Activated CD8-positive, alpha-beta memory T cell treated with anti-CD3 and anti-CD28 coated beads, Interleukin-2, amount 10 ng/mL, durations not matched to agents 7 days and 5 days (primary cell): ENCODE measurements around the gene PDE5A. TPM values are rescaled to one million over a fixed set of nuclear protein-coding genes. Genes with fewer than 3 reads are reported as not detected.
"Not testable (repeated sequence)": the region's sequence is repeated elsewhere in the genome, so short reads cannot be mapped to it uniquely, and the experiment has no call there.

Experiments
- ATAC-seq: fragments of 150-1000 bp; cut with Tn5 transposase; one replicate; pipeline ENCODE4 v1.10.0; 2021; ENCODE audit warnings: moderate library complexity
- CTCF ChIA-PET: fragments of 350-600 bp; sonication (Branson Sonifier 250); formaldehyde crosslinking; loops from one replicate; lab custom pipeline; 2021; ENCODE audit warnings: antibody characterized with exemption; lab: Charles Lee
- DNase-seq: peaks from one replicate; pipeline ENCODE4 v3.0.0-alpha.2; 2020
- H3K27ac Mint-ChIP-seq: one replicate; pipeline ENCODE4 v1.8.0; 2021; ENCODE audit warnings: mild to moderate bottlenecking, mixed read lengths
- H3K27me3 Mint-ChIP-seq: one replicate; pipeline ENCODE4 v1.8.0; 2021; ENCODE audit warnings: mixed read lengths
- H3K36me3 Mint-ChIP-seq: one replicate; pipeline ENCODE4 v1.8.0; 2021; ENCODE audit warnings: mild to moderate bottlenecking, mixed read lengths
- H3K4me1 Mint-ChIP-seq: one replicate; pipeline ENCODE4 v1.8.0; 2021; ENCODE audit warnings: mixed read lengths
- H3K4me3 Mint-ChIP-seq: one replicate; pipeline ENCODE4 v1.8.0; 2021; ENCODE audit warnings: mild to moderate bottlenecking, moderate library complexity, mixed read lengths
- H3K9me3 Mint-ChIP-seq: one replicate; pipeline ENCODE4 v1.8.0; 2022; ENCODE audit warnings: low read depth, mixed read lengths
- total RNA-seq, 2 experiments: library from RNA; stranded (reverse); gene quantifications; one replicate each; pipeline ENCODE4 v1.2.3, GENCODE V29; 2021

The PDE5A gene
- total RNA-seq, 2 experiments from 2014 or later, result 0.18 TPM; not detected in 1

- Mint-ChIP-seq H3K27ac (no peak overlapping the region), H3K4me1 (peaks cover 7% of the 10 kb centered on the region), H3K27me3 (peaks cover 12% of the 10 kb centered on the region), H3K36me3 (peaks cover 2% of the 10 kb centered on the region), H3K9me3 (no peaks in the 10 kb centered on the region), H3K4me3 (no peak overlapping the region)
- CTCF ChIA-PET, result interaction anchor here (1.8 kb wide), 1 partner anchor 31 kb away, joined by 4 read pairs; the partner anchor contains the start of gene PDE5A
- DNase-seq (no peak), ATAC-seq (no peak)
Observed at GRCh38 chr4:119659576-119659975, 31.0 kb upstream of the PDE5A start.

GRCh38 chr4:119657111-119657611, 28.6 kb upstream of the PDE5A start:
- Mint-ChIP-seq H3K4me1 (no peaks in the 10 kb centered on the region), H3K9me3 (no peaks in the 10 kb centered on the region), H3K4me3 (no peak overlapping the region), H3K27me3 (peaks cover 14% of the 10 kb centered on the region), H3K36me3 (no peaks in the 10 kb centered on the region), H3K27ac (no peak overlapping the region)
- CTCF ChIA-PET, result no interaction called here
- DNase-seq (no peak), ATAC-seq (no peak)

- Mint-ChIP-seq H3K27me3 (peaks cover 13% of the 10 kb centered on the region), H3K27ac (no peak overlapping the region), H3K4me3 (no peak overlapping the region), H3K9me3 (no peaks in the 10 kb centered on the region), H3K4me1 (no peaks in the 10 kb centered on the region), H3K36me3 (no peaks in the 10 kb centered on the region)
- DNase-seq (no peak), ATAC-seq (no peak)
- CTCF ChIA-PET, result no interaction called here
Observed at GRCh38 chr4:119656342-119656741, 27.7 kb upstream of the PDE5A start.

DNA sequence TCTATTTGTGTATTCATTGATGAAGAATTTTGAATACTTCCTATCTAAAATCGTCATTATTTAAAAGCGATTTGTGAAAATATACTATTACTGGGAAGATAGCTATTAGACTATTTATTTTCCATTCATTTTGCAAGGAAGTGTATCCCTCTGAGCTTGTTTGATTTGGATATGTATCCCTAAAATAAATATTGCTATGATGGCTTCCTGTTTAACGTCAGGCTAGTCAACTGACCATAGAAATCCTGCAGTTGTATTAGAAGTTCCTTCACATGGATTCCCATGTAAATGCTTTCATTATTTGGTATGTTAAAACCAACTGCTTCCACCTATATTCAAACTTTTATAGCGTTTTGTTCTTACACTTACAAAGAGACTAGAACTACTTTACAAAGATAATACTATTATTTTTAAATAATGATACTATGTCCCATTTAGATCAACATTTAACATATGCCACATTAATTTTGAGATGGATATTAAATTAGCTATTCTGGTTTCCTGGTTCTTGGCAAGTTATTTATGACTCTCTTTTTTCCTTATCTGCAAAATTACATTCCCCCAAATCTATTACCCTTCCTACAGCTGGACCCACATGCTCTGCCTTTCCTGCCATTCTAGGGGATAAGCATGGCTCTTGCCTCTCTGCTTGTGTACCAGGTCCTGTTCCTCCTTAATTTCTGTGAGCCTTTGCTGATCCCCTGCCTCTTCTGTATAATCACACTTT, 26.7 kb upstream of the PDE5A start:
- H3K9me3 Mint-ChIP-seq, result no peaks in the 10 kb centered on the region
- no peaks in the 10 kb centered on the region for H3K4me1 Mint-ChIP-seq
- H3K27ac Mint-ChIP-seq, result no peak overlapping the region
- no peak overlapping the region for H3K4me3 Mint-ChIP-seq
- ATAC-seq, result no peak
- no peak for DNase-seq
- CTCF ChIA-PET, result interaction anchor here (2.4 kb wide), 1 partner anchor 27 kb away, joined by 10 read pairs; the partner anchor contains the start of gene PDE5A
- H3K36me3 Mint-ChIP-seq, result no peaks in the 10 kb centered on the region
- H3K27me3 Mint-ChIP-seq, result peaks cover 8% of the 10 kb centered on the region

- Mint-ChIP-seq H3K4me3 (no peak overlapping the region), H3K9me3 (no peaks in the 10 kb centered on the region), H3K4me1 (no peaks in the 10 kb centered on the region), H3K27me3 (peaks cover 2% of the 10 kb centered on the region), H3K36me3 (no peaks in the 10 kb centered on the region), H3K27ac (no peak overlapping the region)
- DNase-seq (no peak), ATAC-seq (no peak)
- CTCF ChIA-PET, result interaction anchor here (2.4 kb wide), 1 partner anchor 25 kb away, joined by 10 read pairs; the partner anchor contains the start of gene PDE5A
Observed at GRCh38 chr4:119653990-119654389, 25.4 kb upstream of the PDE5A start.

GRCh38 chr4:119652998-119653397, 24.4 kb upstream of the PDE5A start:
- DNase-seq, result no peak
- H3K27ac Mint-ChIP-seq, result no peak overlapping the region
- H3K36me3 Mint-ChIP-seq, result no peaks in the 10 kb centered on the region
- H3K27me3 Mint-ChIP-seq, result peaks cover 5% of the 10 kb centered on the region
- H3K4me3 Mint-ChIP-seq, result no peak overlapping the region
- no peaks in the 10 kb centered on the region for H3K9me3 Mint-ChIP-seq
- ATAC-seq, result no peak
- no peaks in the 10 kb centered on the region for H3K4me1 Mint-ChIP-seq
- CTCF ChIA-PET, result no interaction called here

DNA sequence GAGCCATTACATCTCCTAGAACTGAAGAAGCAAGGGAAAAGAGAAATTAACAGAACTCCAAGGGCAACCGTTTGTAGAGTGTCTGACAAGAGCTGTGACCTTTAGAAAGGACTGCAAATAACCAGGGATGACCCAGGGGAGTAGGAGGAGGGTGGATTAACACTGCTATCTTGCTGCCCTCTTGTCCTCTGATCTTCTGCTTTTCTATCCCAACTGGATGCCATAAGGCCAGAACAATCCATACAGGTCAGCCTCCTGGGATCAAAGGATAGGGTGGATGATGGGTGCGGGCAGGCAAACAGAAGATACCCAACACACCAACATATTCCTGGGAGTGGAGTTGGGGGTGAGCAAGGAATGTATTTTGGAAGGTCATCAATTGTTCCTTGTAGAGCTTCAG, 19.8 kb upstream of the PDE5A start:
- no peaks in the 10 kb centered on the region for H3K36me3 Mint-ChIP-seq
- peaks cover 8% of the 10 kb centered on the region for H3K27me3 Mint-ChIP-seq
- ATAC-seq (no peak), DNase-seq (no peak)
- H3K27ac Mint-ChIP-seq, result no peak overlapping the region
- CTCF ChIA-PET, result no interaction called here
- no peaks in the 10 kb centered on the region for H3K9me3 Mint-ChIP-seq
- H3K4me1 Mint-ChIP-seq, result no peaks in the 10 kb centered on the region
- no peak overlapping the region for H3K4me3 Mint-ChIP-seq

DNA sequence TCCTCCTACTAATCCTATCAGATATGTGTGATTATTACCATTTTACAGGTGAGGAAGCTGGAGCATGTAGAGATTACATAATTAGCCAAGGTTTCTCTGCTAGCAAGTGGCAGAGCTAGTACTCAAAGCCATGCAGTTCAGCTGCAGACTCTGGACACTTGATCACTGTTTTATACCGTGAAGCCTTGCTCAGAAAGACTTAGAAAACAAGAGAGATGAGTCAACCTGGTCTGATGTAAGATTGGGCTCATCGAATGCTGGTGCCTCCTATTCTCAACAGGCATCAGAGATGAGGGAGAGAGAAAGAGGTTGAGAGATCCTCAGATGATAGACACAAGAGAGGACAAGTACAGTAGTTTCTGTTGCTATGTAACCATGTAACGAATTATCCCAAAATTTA, 19.0 kb upstream of the PDE5A start:
- CTCF ChIA-PET, result interaction anchor here (1.8 kb wide), 1 partner anchor 19 kb away, joined by 4 read pairs; the partner anchor contains the start of gene PDE5A
- ATAC-seq (no peak), DNase-seq (no peak)
- Mint-ChIP-seq H3K9me3 (no peaks in the 10 kb centered on the region), H3K36me3 (no peaks in the 10 kb centered on the region), H3K27me3 (peaks cover 8% of the 10 kb centered on the region), H3K27ac (no peak overlapping the region), H3K4me3 (no peak overlapping the region), H3K4me1 (no peaks in the 10 kb centered on the region)

DNA sequence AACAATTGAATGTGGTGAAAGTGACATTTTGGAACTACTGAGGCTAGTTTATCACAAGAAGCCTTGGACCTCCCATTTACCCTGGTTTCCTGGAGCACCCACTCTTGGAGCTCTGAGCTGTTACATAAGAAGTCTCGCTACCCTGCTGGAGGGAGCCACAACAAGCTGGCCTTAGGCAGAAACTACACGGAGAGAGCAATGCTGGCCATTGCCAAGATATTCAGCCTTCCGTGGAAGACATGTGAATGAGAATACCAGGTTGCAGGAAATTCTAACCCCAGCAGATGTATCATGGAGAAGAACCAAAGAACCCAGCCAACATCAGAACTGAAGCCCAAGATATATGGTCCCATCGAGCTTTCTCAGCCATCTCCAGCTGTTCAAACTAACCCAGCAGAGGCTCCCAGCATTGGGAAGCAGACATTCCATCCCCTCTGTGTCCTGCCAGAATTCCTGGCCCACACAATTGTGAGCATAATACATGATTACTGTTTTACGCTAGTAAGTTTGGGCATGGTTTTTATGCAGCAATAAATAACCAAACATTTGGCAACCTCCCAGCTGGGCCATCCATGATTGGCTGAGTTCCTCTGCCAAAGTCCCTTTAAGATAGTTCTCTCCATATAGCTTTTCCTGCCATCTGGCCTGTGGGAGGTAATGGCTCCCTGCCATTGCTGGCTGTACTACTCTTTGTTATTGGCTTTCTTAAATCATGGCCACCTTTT, 17.9 kb upstream of the PDE5A start:
- CTCF ChIA-PET, result interaction anchor here (1.8 kb wide), 1 partner anchor 18 kb away, joined by 4 read pairs; the partner anchor contains the start of gene PDE5A
- Mint-ChIP-seq H3K4me1 (no peaks in the 10 kb centered on the region), H3K4me3 (no peak overlapping the region), H3K27me3 (peaks cover 6% of the 10 kb centered on the region), H3K9me3 (no peaks in the 10 kb centered on the region), H3K36me3 (no peaks in the 10 kb centered on the region), H3K27ac (no peak overlapping the region)
- DNase-seq (no peak), ATAC-seq (no peak)

GRCh38 chr4:119643306-119644042, 14.9 kb upstream of the PDE5A start:
- no peak overlapping the region for H3K27ac Mint-ChIP-seq
- ATAC-seq, result no peak
- CTCF ChIA-PET, result interaction anchor here (1.1 kb wide), 1 partner anchor 15 kb away, joined by 6 read pairs; the partner anchor contains the start of gene PDE5A
- no peaks in the 10 kb centered on the region for H3K36me3 Mint-ChIP-seq
- no peaks in the 10 kb centered on the region for H3K9me3 Mint-ChIP-seq
- H3K4me1 Mint-ChIP-seq, result no peaks in the 10 kb centered on the region
- DNase-seq, result no peak
- no peak overlapping the region for H3K4me3 Mint-ChIP-seq
- H3K27me3 Mint-ChIP-seq, result peaks cover 6% of the 10 kb centered on the region

GRCh38 chr4:119641765-119642164, 13.2 kb upstream of the PDE5A start:
- CTCF ChIA-PET, result interaction anchor here (2.8 kb wide), 1 partner anchor 13 kb away, joined by 15 read pairs; the partner anchor contains the start of gene PDE5A
- DNase-seq (no peak), ATAC-seq (no peak)
- Mint-ChIP-seq H3K27ac (no peak overlapping the region), H3K27me3 (peaks cover 2% of the 10 kb centered on the region), H3K4me3 (no peak overlapping the region), H3K9me3 (no peaks in the 10 kb centered on the region), H3K4me1 (no peaks in the 10 kb centered on the region), H3K36me3 (no peaks in the 10 kb centered on the region)

DNA sequence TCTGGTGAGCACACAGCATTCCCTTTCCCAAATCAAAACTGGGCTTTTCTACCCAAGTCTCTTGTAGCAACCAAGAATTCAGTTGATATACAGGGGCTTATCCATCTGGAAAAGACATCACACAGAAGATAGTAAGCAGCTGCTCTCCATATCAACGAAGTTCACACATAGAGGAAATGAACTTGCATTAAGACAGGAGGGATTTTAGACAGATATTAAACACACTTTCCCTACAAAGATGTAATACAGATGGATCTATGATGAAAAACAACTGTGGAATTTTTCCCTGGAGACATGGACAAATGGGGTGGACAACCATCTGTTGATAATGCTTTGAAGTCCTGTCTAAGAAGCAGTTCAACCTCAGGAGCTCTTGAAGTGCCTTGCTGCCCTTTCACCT, 9.8 kb upstream of the PDE5A start:
- Mint-ChIP-seq H3K36me3 (no peaks in the 10 kb centered on the region), H3K9me3 (no peaks in the 10 kb centered on the region), H3K27me3 (peaks cover 5% of the 10 kb centered on the region), H3K4me1 (no peaks in the 10 kb centered on the region), H3K4me3 (no peak overlapping the region), H3K27ac (no peak overlapping the region)
- CTCF ChIA-PET, result interaction anchor here (1.0 kb wide), 1 partner anchor 10 kb away, joined by 5 read pairs; the partner anchor contains the start of gene PDE5A
- DNase-seq (no peak), ATAC-seq (no peak)

DNA sequence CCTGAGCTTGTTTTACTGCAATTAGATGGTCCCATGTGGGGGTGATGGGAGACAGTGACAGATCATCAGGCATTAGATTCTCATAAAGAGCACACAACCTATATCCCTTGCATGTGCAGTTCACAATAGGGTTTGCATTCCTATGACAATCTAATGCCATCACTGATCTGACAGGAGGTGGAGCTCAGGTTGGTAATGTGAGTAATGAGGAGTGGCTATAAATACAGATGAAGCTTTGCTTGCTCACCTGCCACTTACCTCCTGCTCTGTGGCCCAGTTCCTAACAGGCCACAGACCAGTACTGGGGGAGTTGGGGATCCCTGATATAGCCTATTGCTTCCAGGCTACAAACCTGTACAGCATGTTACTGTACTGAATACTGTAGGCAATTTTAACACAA, 8.2 kb upstream of the PDE5A start:
- CTCF ChIA-PET, result interaction anchor here (1.2 kb wide), 1 partner anchor 8 kb away, joined by 4 read pairs; the partner anchor contains the start of gene PDE5A
- not testable (repeated sequence) for H3K27ac Mint-ChIP-seq, ATAC-seq, H3K4me1 Mint-ChIP-seq, H3K4me3 Mint-ChIP-seq, H3K36me3 Mint-ChIP-seq, H3K9me3 Mint-ChIP-seq, DNase-seq
- peaks cover 13% of the 10 kb centered on the region for H3K27me3 Mint-ChIP-seq
